Esophagus (tissue), 2 donors: Measurements from ENCODE around the gene GTPBP6. TPM values are rescaled to one million over a fixed set of nuclear protein-coding genes. Genes with fewer than 3 reads are reported as not detected.
"Not testable (repeated sequence)": the region's sequence is repeated elsewhere in the genome, so short reads cannot be mapped to it uniquely, and the experiment has no call there.

Source experiments
- H3K27ac ChIP-seq, 2 donors: one replicate each; pipeline ENCODE4 v1.5.1; 2013; ENCODE audit warnings: low read depth in 2 of 2, mild to moderate bottlenecking in 2 of 2, inconsistent platforms in 1 of 2, low read length in 1 of 2, moderate library complexity in 1 of 2
- H3K27me3 ChIP-seq, 2 donors: one replicate each; pipeline ENCODE4 v1.6.1; 2013; ENCODE audit warnings: low read length in 2 of 2, control low read depth in 1 of 2, mild to moderate bottlenecking in 1 of 2; ENCODE audit not compliant: insufficient read depth in 2 of 2, control insufficient read depth in 1 of 2
- H3K36me3 ChIP-seq, 2 donors: one replicate each; pipeline ENCODE4 v1.6.1; 2013; ENCODE audit warnings: low read length in 1 of 2; ENCODE audit not compliant: control insufficient read depth in 2 of 2, insufficient read depth in 2 of 2
- H3K4me1 ChIP-seq, 2 donors: one replicate each; pipeline ENCODE4 v1.6.1; 2013; ENCODE audit warnings: low read length in 1 of 2; ENCODE audit not compliant: control insufficient read depth in 2 of 2, insufficient read depth in 2 of 2
- H3K4me3 ChIP-seq, 2 donors: one replicate each; pipeline ENCODE4 v1.5.1; 2013; ENCODE audit warnings: low read length in 2 of 2, mild to moderate bottlenecking in 2 of 2, low read depth in 1 of 2, moderate library complexity in 1 of 2
- H3K9me3 ChIP-seq, 2 donors: one replicate each; pipeline ENCODE4 v1.6.1; 2013; ENCODE audit warnings: mild to moderate bottlenecking in 2 of 2, low read depth in 1 of 2, low read length in 1 of 2, moderate library complexity in 1 of 2; ENCODE audit not compliant: control insufficient read depth in 2 of 2, insufficient read depth in 1 of 2
- WGBS, 2 donors: extraction: QIAGEN DNeasy Blood & Tissue Kit; methylation state at CpG; one replicate each; pipeline ENCODE4 v1.1.7; 2013; 5-methylcytosine and 5-hydroxymethylcytosine counted together
- polyA plus RNA-seq, 2 donors: library from polyadenylated mRNA; stranded (reverse); fragments of 200-250 nt; gene quantifications; one replicate each; pipeline ENCODE4 v1.2.3, GENCODE V29; 2013
- donor health status: healthy with polysubstance abuse.
- donor health status: Bipolar disorder and iron deficiency.

The GTPBP6 gene
- polyA plus RNA-seq, 2 donors, result 26.4 to 35.3 TPM

- Histone ChIP-seq H3K9me3 (no peaks in the 10 kb centered on the region), H3K27me3 (no peaks in the 10 kb centered on the region), H3K4me1 (no peaks in the 10 kb centered on the region), H3K27ac (no peak overlapping the region), H3K36me3 (peaks cover 0 to 26% of the 10 kb centered on the region in 2 donors), H3K4me3 (no peak overlapping the region)
- 92 to 95% methylated on average over 10 of the region's 10 CpGs for WGBS, 2 donors
These were observed 33.1 kb upstream of the GTPBP6 start for GRCh38 chrX:351736-352135.

- H3K27ac ChIP-seq, H3K27me3 ChIP-seq, H3K9me3 ChIP-seq, H3K4me1 ChIP-seq, H3K4me3 ChIP-seq: not testable (repeated sequence)
- 96 to 97% methylated on average over 11 of the region's 13 CpGs for WGBS, 2 donors
- peaks cover 0 to 29% of the 10 kb centered on the region in 2 donors for H3K36me3 ChIP-seq
These were observed 32.7 kb upstream of the GTPBP6 start for GRCh38 chrX:351324-351641.

- no peaks in the 10 kb centered on the region for H3K27me3 ChIP-seq
- no peak overlapping the region for H3K27ac ChIP-seq
- H3K4me1 ChIP-seq, result peaks cover 0 to 2% of the 10 kb centered on the region in 2 donors
- H3K9me3 ChIP-seq, result no peaks in the 10 kb centered on the region
- H3K36me3 ChIP-seq, result peaks cover 0 to 32% of the 10 kb centered on the region in 2 donors
- H3K4me3 ChIP-seq, result no peak overlapping the region
- WGBS, 2 donors, result 96% methylated on average over 60 to 61 of the region's 61 CpGs
These were observed 32.1 kb upstream of the GTPBP6 start for GRCh38 chrX:350534-351323.

GRCh38 chrX:350148-350533 lies 31.5 kb upstream of the GTPBP6 start:
- no peaks in the 10 kb centered on the region for H3K27me3 ChIP-seq
- H3K9me3 ChIP-seq, result no peaks in the 10 kb centered on the region
- H3K36me3 ChIP-seq, result peaks cover 0 to 28% of the 10 kb centered on the region in 2 donors
- peaks cover 0 to 2% of the 10 kb centered on the region in 2 donors for H3K4me1 ChIP-seq
- no peak overlapping the region for H3K4me3 ChIP-seq
- no peak overlapping the region for H3K27ac ChIP-seq
- WGBS, 2 donors, result 87 to 88% methylated on average over 20 of the region's 20 CpGs

- Histone ChIP-seq H3K36me3 (peaks cover 0 to 32% of the 10 kb centered on the region in 2 donors), H3K27ac (no peak overlapping the region), H3K4me3 (no peak overlapping the region), H3K27me3 (no peaks in the 10 kb centered on the region), H3K9me3 (no peaks in the 10 kb centered on the region), H3K4me1 (peaks cover 0 to 2% of the 10 kb centered on the region in 2 donors)
- WGBS, 2 donors, result 87 to 89% methylated on average over 10 of the region's 10 CpGs
These were observed 31.1 kb upstream of the GTPBP6 start for GRCh38 chrX:349702-350101.

GRCh38 chrX:349196-349595 lies 30.6 kb upstream of the GTPBP6 start:
- WGBS, 2 donors, result 90 to 93% methylated on average over 18 of the region's 18 CpGs
- H3K9me3 ChIP-seq, result peaks cover 0 to 5% of the 10 kb centered on the region in 2 donors
- H3K27ac ChIP-seq, result no peak overlapping the region
- H3K27me3 ChIP-seq, result no peaks in the 10 kb centered on the region
- no peak overlapping the region for H3K4me3 ChIP-seq
- peaks cover 0 to 2% of the 10 kb centered on the region in 2 donors for H3K4me1 ChIP-seq
- peaks cover 0 to 36% of the 10 kb centered on the region in 2 donors for H3K36me3 ChIP-seq

GRCh38 chrX:348461-349117 lies 30.0 kb upstream of the GTPBP6 start:
- H3K36me3 ChIP-seq, result peaks cover 0 to 38% of the 10 kb centered on the region in 2 donors

GRCh38 chrX:347351-348117 lies 28.9 kb upstream of the GTPBP6 start:
- H3K4me1 ChIP-seq, result peaks cover 0 to 2% of the 10 kb centered on the region in 2 donors
- H3K36me3 ChIP-seq, result peaks cover 0 to 36% of the 10 kb centered on the region in 2 donors
- no peak overlapping the region for H3K4me3 ChIP-seq
- 97 to 98% methylated on average over 59 of the region's 59 CpGs for WGBS, 2 donors
- no peaks in the 10 kb centered on the region for H3K27me3 ChIP-seq
- peaks cover 0 to 9% of the 10 kb centered on the region in 2 donors for H3K9me3 ChIP-seq
- H3K27ac ChIP-seq, result no peak overlapping the region

More at GRCh38 chrX:348461-349117, 30.0 kb upstream of the GTPBP6 start:
- Histone ChIP-seq H3K9me3 (peaks cover 0 to 9% of the 10 kb centered on the region in 2 donors), H3K4me3 (no peak overlapping the region), H3K27me3 (no peaks in the 10 kb centered on the region), H3K4me1 (peaks cover 0 to 2% of the 10 kb centered on the region in 2 donors), H3K27ac (no peak overlapping the region)
- WGBS, 2 donors, result 74 to 76% methylated on average over 11 of the region's 11 CpGs

GRCh38 chrX:346034-346813 lies 27.6 kb upstream of the GTPBP6 start:
- H3K27me3 ChIP-seq, result no peaks in the 10 kb centered on the region
- H3K27ac ChIP-seq, result no peak overlapping the region
- 95 to 96% methylated on average over 69 to 74 of the region's 75 CpGs for WGBS, 2 donors
- H3K36me3 ChIP-seq, result peaks cover 0 to 36% of the 10 kb centered on the region in 2 donors
- H3K9me3 ChIP-seq, result peaks cover 0 to 9% of the 10 kb centered on the region in 2 donors
- H3K4me1 ChIP-seq, result peaks cover 0 to 2% of the 10 kb centered on the region in 2 donors
- H3K4me3 ChIP-seq, result no peak overlapping the region
